ENCODE results near the gene COL8A2.

Gene COL8A2

GRCh38 chr1:36070349-36070748 is 54.7 kb downstream of the COL8A2 start:
- DNase-seq (ENCODE audit: low spot score), result no peak
- FAIRE-seq, result no peak

GRCh38 chr1:36068866-36069265 is 56.2 kb downstream of the COL8A2 start:
- DNase-seq (ENCODE audit: low spot score), result no peak
- no peak for FAIRE-seq

- FAIRE-seq (no peak), DNase-seq (ENCODE audit: low spot score) (no peak)
Observed at GRCh38 chr1:36067871-36068270, 57.2 kb downstream of the COL8A2 start.

- no peak for DNase-seq (ENCODE audit: low spot score)
- no peak for FAIRE-seq
Observed at GRCh38 chr1:36062315-36062714, 62.7 kb downstream of the COL8A2 start.

GRCh38 chr1:36055706-36056105 is 69.3 kb downstream of the COL8A2 start:
- DNase-seq (ENCODE audit: low spot score) (no peak), FAIRE-seq (no peak)

- DNase-seq (ENCODE audit: low spot score) (no peak), FAIRE-seq (no peak)
Observed at GRCh38 chr1:36053978-36054377, 71.0 kb downstream of the COL8A2 start.

GRCh38 chr1:36051821-36052220 is 73.2 kb downstream of the COL8A2 start:
- no peak for FAIRE-seq
- no peak for DNase-seq (ENCODE audit: low spot score)
